ENCODE measurements around the gene TMC5.
A peak's percentile ranks its signal among the peaks of the same experiment; 100 is the strongest.

TMC5 gene

GRCh38 chr16:19507867-19508266 is 90.2 kb downstream of the TMC5 start:
- ATAC-seq (no peak), DNase-seq (no peak)

- ATAC-seq (no peak), DNase-seq (no peak)
These were observed 94.6 kb downstream of the TMC5 start for GRCh38 chr16:19512297-19512696.

GRCh38 chr16:19513377-19514053 is 95.8 kb downstream of the TMC5 start:
- ATAC-seq (no peak), DNase-seq (no peak)

GRCh38 chr16:19515757-19516156 is 98.1 kb downstream of the TMC5 start:
- DNase-seq (no peak), ATAC-seq (no peak)

GRCh38 chr16:19517424-19518089 is 99.9 kb downstream of the TMC5 start:
- DNase-seq (no peak), ATAC-seq (no peak)

- ATAC-seq (no peak), DNase-seq (no peak)
These were observed 100.7 kb downstream of the TMC5 start for GRCh38 chr16:19518388-19518787.

GRCh38 chr16:19520861-19521331 is 103.2 kb downstream of the TMC5 start:
- ATAC-seq (no peak), DNase-seq (peak; percentile 15)

- ATAC-seq, result peak; percentile 87
- peak; percentile 96 for DNase-seq
These were observed 104.1 kb downstream of the TMC5 start, which contains the start of gene GDE1 for GRCh38 chr16:19521471-19522396. Gene GDE1, minus strand, starts transcription at chr16:19522098. Its CDS starts 134 bp downstream, at chr16:19521964.

- DNase-seq, result no peak
- ATAC-seq, result no peak
These were observed 104.7 kb downstream of the TMC5 start for GRCh38 chr16:19522397-19522732.

GRCh38 chr16:19522760-19523159 is 105.1 kb downstream of the TMC5 start:
- ATAC-seq (no peak), DNase-seq (no peak)

- ATAC-seq, result no peak
- DNase-seq, result no peak
These were observed 105.5 kb downstream of the TMC5 start for GRCh38 chr16:19523184-19523558.

- ATAC-seq (peak; percentile 90), DNase-seq (peak; percentile 94)
These were observed 106.1 kb downstream of the TMC5 start, which contains the start of gene CCP110 for GRCh38 chr16:19523559-19524355. Gene CCP110, plus strand, starts transcription at chr16:19523942. Its CDS starts 3,940 bp downstream, at chr16:19527882.

- no peak for ATAC-seq
- DNase-seq, result no peak
These were observed 106.6 kb downstream of the TMC5 start for GRCh38 chr16:19524356-19524615.

GRCh38 chr16:19524616-19525384 is 107.1 kb downstream of the TMC5 start:
- ATAC-seq (no peak), DNase-seq (no peak)

GRCh38 chr16:19525385-19525723 is 107.7 kb downstream of the TMC5 start:
- no peak for ATAC-seq
- DNase-seq, result no peak

- ATAC-seq, result no peak
These were observed 109.5 kb downstream of the TMC5 start for GRCh38 chr16:19527161-19527560.

GRCh38 chr16:19528666-19529065 is 111.0 kb downstream of the TMC5 start:
- DNase-seq, result no peak
- ATAC-seq, result no peak

More at GRCh38 chr16:19527161-19527560, 109.5 kb downstream of the TMC5 start:
- DNase-seq, result no peak

GRCh38 chr16:19532601-19533000 is 114.9 kb downstream of the TMC5 start:
- ATAC-seq (no peak), DNase-seq (no peak)

- ATAC-seq, result no peak
- no peak for DNase-seq
These were observed 122.7 kb downstream of the TMC5 start for GRCh38 chr16:19540241-19540970.

- ATAC-seq (no peak), DNase-seq (no peak)
These were observed 124.6 kb downstream of the TMC5 start for GRCh38 chr16:19542138-19542821.
